Measurements from ENCODE around the gene SH3PXD2A.

Gene SH3PXD2A

GRCh38 chr10:103855424-103855823 lies at the start of gene SH3PXD2A:
Gene SH3PXD2A (minus strand): TSS chr10:103855576. CDS start chr10:103855266, 310 bp downstream.
- no peak for TF ChIP-seq CTCF (conservative IDR thresholded peaks at IDR 0.05; ENCODE audit: low read depth, low read length)
- peak within 1 kb of the TSS; percentile 38 for H3K4me3 ChIP-seq (ENCODE audit: low read length)
- DNase-seq (ENCODE audit: low read depth): no peak

DNA sequence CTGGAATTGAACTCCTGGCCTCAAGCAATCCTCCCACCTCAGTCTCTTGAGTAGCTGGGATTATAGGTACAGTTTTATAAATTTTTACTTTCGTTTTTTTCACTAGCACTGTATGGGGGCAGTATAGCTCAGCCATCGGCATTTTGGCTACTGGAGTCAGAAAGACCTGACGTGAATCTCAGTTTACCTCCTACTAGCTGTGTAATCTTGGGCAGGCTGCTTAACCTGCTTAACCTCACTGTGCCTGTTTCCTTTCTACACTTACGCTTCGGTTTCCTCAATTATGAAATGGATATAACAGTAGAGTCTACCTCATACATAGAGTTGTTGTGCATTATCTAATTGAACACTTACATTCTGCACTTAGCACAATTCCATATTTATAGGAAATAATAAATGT lies 45.9 kb upstream of the SH3PXD2A start:
- TF ChIP-seq CTCF (conservative IDR thresholded peaks at IDR 0.05; ENCODE audit: low read depth, low read length): no peak
- no peak overlapping the region for H3K4me3 ChIP-seq (ENCODE audit: low read length)
- no peak for DNase-seq (ENCODE audit: low read depth)

- no peak overlapping the region for H3K4me3 ChIP-seq (ENCODE audit: low read length)
- TF ChIP-seq CTCF (conservative IDR thresholded peaks at IDR 0.05; ENCODE audit: low read depth, low read length): no peak
- DNase-seq (ENCODE audit: low read depth): no peak
These were observed 43.9 kb upstream of the SH3PXD2A start for GRCh38 chr10:103899312-103899711.

DNA sequence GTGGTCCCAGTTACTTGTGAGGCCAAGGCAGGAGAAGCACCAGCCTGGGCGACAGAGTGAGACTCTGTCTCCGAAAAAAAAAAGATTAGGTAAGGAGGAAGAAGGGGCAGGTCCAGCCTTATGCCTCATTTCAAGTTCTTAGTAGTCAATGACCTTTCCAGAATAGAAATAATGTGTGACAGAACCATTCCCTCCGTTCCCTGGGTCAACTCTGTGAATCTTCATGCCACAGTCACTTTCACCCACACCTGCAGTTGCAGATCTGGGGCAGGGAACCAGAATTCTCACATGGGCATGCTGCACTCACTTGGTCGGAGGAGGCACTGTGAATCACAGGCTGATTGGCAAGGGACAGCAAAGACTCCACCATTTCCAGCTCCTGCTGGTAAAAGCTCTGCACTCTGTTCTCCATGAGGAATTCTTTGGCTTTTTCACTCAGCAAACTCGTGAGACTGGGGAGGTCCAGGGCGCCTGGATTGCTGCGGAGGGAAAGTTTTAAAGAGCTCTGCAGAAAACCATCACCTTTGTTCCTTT lies 41.9 kb upstream of the SH3PXD2A start:
- no peak for DNase-seq (ENCODE audit: low read depth)
- H3K4me3 ChIP-seq (ENCODE audit: low read length): no peak overlapping the region
- TF ChIP-seq CTCF (conservative IDR thresholded peaks at IDR 0.05; ENCODE audit: low read depth, low read length): no peak

DNA sequence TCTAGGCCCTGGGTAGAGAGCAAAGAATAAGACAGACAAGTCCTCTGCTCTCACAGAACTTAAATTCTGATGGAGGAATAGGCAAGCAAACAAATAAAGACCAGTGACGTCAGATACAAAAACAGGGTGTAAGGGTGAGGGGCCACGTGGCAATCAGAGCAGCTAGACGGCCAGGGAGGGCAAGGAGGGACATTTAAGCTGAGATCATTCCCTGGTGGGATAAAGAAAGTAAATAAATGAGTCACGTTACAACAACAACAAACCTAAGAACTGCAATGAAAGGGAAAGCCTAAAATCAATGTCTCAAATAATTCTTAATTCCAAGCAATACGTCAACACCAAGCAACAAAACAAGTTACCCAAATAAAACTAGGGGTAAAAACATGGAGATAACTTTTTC lies 40.8 kb upstream of the SH3PXD2A start:
- no peak for TF ChIP-seq CTCF (conservative IDR thresholded peaks at IDR 0.05; ENCODE audit: low read depth, low read length)
- H3K4me3 ChIP-seq (ENCODE audit: low read length): no peak overlapping the region
- DNase-seq (ENCODE audit: low read depth): no peak

- no peak overlapping the region for H3K4me3 ChIP-seq (ENCODE audit: low read length)
- DNase-seq (ENCODE audit: low read depth): no peak
- no peak for TF ChIP-seq CTCF (conservative IDR thresholded peaks at IDR 0.05; ENCODE audit: low read depth, low read length)
These were observed 40.2 kb upstream of the SH3PXD2A start for GRCh38 chr10:103895411-103896186.

DNA sequence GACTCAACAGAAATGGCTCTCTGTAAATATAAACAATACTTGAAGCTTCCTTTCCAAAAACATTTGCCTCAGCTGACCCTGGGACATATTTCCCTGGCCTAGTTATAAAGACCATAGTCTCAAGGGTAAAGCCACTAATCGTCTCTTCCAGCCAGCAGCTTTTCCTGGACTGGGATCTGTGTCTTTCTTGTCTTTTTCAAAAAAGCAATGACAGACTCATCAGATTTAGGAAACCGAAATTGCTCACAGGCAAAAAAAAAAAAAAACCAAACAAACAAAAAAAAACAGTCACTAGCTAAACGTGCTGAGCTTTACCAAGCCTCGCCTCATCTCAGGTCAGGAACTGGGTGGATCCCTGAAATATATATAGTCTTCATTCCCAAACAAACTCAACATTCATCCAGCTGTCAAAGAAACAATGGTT lies 39.1 kb upstream of the SH3PXD2A start:
- TF ChIP-seq CTCF (conservative IDR thresholded peaks at IDR 0.05; ENCODE audit: low read depth, low read length): no peak
- H3K4me3 ChIP-seq (ENCODE audit: low read length): no peak overlapping the region
- DNase-seq (ENCODE audit: low read depth): no peak

Measured in retinal pigment epithelial cell (primary cell).